Vagina (tissue), 2 donors: Measurements from ENCODE around the gene ADRM1. TPM values are rescaled to one million over a fixed set of nuclear protein-coding genes. Genes with fewer than 3 reads are reported as not detected.
A peak's percentile ranks its signal among the peaks of the same experiment; 100 is the strongest.

Experiments used
- DNase-seq, 2 donors: peaks; one replicate each; pipeline ENCODE4 v3.0.0-alpha.2; 2017; ENCODE audit errors: extremely low spot score in 2 of 2
- H3K27ac ChIP-seq: fragments of 200-600 bp; sonication (generic); one replicate; pipeline ENCODE4 v1.5.1; 2019
- H3K27me3 ChIP-seq: fragments of 200-600 bp; sonication (generic); one replicate; pipeline ENCODE4 v1.5.1; 2019
- H3K36me3 ChIP-seq, 2 donors: fragments of 200-600 bp; sonication (generic); one replicate each; pipeline ENCODE4 v1.5.1; 2017 to 2019
- H3K4me1 ChIP-seq: fragments of 200-600 bp; sonication (generic); one replicate; pipeline ENCODE4 v1.5.1; 2019
- H3K4me3 ChIP-seq, 2 donors: fragments of 200-600 bp; sonication (generic); 1 replicate in 1 of 2; 2 replicates in 1 of 2; pipeline ENCODE4 v1.5.1; 2016 to 2019
- H3K9me3 ChIP-seq: fragments of 200-600 bp; sonication (generic); one replicate; pipeline ENCODE4 v1.5.1; 2019
- POLR2A ChIP-seq, 2 donors: fragments of 450-650 bp; IDR thresholded peaks; one replicate each; pipeline ENCODE4 v1.6.1; 2017; ENCODE audit warnings: antibody characterized with exemption in 2 of 2, mild to moderate bottlenecking in 2 of 2, moderate library complexity in 2 of 2
- POLR2AphosphoS5 ChIP-seq, 2 donors: sonication (generic); formaldehyde crosslinking; IDR thresholded peaks; one replicate each; pipeline ENCODE4 v1.9.0; 2017; ENCODE audit warnings: antibody characterized with exemption in 2 of 2, mild to moderate bottlenecking in 2 of 2, low read depth in 1 of 2; ENCODE audit not compliant: insufficient read depth in 1 of 2
- intact Hi-C: fragments of 100-400 bp; cut with DNase I; formaldehyde crosslinking; loops from one replicate; pipeline ENCODE4 v1.15.1; 2023
- total RNA-seq: library from RNA; depleted of rRNA; stranded (reverse); fragments of >200 nt; gene quantifications from one replicate; pipeline ENCODE4 v1.2.3, GENCODE V29; 2016
- TF ChIP-seq, protein P1 (sequence below), 3 experiments: fragments of 450-650 bp in 2 of 3; fragments of 200-600 bp in 1 of 3; sonication (generic) in 1 of 3; IDR thresholded peaks; one replicate each; pipeline ENCODE4 v1.5.1; 2017 to 2019; ENCODE audit warnings: antibody characterized with exemption in 3 of 3, mild to moderate bottlenecking in 2 of 3, moderate library complexity in 2 of 3

ADRM1 gene
- total RNA-seq, 1 donor from 2014 or later = 110 TPM

DNA sequence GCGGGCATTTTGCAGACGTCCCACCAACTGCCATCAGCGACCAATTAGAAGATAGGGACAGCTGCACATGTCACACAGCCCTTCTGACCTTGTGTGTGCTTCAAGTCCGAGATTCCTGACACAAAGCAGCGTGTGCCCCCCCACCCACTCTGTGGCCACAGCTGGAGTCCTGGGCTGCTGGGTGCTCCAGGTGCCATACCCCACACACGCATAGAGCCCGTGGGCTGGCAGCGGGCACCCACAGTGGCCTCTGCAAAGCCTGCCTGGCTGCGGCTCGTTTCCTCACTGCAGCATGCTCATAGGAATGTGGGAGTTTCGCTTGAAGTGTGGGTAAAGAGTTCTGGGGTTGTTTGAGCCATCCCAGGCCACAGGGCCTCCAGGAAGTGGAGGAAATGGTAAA, 2.5 kb upstream of the ADRM1 start:
- H3K4me1 ChIP-seq = peaks cover 20% of the 10 kb centered on the region
- intact Hi-C loops = loop anchor here (5.0 to 10.0 kb wide), 2 partner anchors 87 to 494 kb away; partner anchors contain the start of genes MRGBP and RPS21
- no peak for DNase-seq
- H3K27ac ChIP-seq = no peak overlapping the region
- H3K9me3 ChIP-seq = no peaks in the 10 kb centered on the region
- TF ChIP-seq POLR2A (IDR thresholded peaks at IDR 0.05) = no peak
- TF ChIP-seq, protein P1, sequence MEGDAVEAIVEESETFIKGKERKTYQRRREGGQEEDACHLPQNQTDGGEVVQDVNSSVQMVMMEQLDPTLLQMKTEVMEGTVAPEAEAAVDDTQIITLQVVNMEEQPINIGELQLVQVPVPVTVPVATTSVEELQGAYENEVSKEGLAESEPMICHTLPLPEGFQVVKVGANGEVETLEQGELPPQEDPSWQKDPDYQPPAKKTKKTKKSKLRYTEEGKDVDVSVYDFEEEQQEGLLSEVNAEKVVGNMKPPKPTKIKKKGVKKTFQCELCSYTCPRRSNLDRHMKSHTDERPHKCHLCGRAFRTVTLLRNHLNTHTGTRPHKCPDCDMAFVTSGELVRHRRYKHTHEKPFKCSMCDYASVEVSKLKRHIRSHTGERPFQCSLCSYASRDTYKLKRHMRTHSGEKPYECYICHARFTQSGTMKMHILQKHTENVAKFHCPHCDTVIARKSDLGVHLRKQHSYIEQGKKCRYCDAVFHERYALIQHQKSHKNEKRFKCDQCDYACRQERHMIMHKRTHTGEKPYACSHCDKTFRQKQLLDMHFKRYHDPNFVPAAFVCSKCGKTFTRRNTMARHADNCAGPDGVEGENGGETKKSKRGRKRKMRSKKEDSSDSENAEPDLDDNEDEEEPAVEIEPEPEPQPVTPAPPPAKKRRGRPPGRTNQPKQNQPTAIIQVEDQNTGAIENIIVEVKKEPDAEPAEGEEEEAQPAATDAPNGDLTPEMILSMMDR (IDR thresholded peaks at IDR 0.05) = no peak
- no peaks in the 10 kb centered on the region for H3K27me3 ChIP-seq
- no peak overlapping the region for H3K4me3 ChIP-seq
- peaks cover 0 to 16% of the 10 kb centered on the region in 2 donors for H3K36me3 ChIP-seq

DNA sequence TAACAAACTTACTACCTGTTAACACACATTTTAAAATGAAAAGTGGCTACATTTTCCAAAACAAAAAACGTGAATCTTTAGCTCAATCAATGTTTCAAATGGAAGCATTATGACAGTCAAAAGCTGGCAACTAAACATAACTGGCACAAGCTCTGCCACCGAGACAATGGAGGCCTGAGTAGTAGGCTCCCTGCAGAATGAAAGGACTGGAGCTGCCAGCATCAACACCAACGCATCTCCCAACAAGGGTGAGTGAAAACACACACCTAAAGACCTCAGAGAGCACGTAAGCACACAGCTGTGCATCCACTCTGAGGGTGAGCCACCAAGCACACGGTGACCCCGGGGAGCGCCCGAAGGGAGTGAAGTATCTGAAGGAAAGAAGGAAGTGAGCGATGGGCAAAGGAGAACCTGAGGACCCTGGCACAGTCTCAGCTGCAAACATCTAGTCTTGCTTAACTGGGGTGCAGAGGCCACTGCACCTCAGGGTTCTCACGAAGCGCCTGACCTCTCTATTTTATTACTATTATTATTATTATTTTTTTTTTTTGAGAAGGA, 1.6 kb upstream of the ADRM1 start:
- Histone ChIP-seq H3K4me1 (peaks cover 29% of the 10 kb centered on the region), H3K27ac (peak overlapping the region; percentile 97), H3K9me3 (no peaks in the 10 kb centered on the region), H3K27me3 (no peaks in the 10 kb centered on the region), H3K4me3 (no peak overlapping the region), H3K36me3 (peaks cover 0 to 17% of the 10 kb centered on the region in 2 donors)
- DNase-seq = no peak
- no peak for TF ChIP-seq POLR2AphosphoS5 (IDR thresholded peaks at IDR 0.05; ENCODE audit: insufficient read depth in 1 of 2, low read depth in 1 of 2)
- TF ChIP-seq, protein P1 (IDR thresholded peaks at IDR 0.05) = no peak
- no peak for TF ChIP-seq POLR2A (IDR thresholded peaks at IDR 0.05)
- intact Hi-C loops = loop anchor here (5.0 to 10.0 kb wide), 2 partner anchors 86 to 494 kb away; partner anchors contain the start of genes MRGBP and RPS21

DNA sequence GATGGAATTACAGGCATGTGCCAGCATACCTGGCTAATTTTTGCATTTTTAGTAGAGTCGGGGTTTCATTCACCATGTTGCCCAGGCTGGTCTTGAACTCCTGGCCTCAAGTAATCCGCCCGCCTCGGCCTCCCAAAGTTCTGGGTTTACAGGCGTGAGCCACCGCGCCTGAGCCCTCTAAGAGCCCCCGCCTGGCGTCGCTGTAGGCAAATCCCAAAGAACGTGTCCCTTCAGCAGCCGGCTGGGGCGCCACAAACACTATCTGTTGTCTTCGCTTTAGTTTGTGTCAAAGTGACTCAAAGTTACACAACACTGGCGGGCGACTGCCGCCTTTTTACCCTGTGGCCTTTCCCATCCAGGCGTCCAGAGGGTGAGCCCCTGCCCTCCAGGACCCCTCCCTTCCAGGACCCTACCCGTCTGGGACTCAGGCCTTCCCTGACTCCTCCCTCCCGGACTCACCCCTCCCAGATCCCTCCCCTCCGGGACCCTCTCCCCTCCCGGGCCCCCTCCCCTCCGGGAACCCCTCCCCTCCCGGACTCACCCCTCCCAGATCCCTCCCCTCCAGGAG, 940 bp upstream of the ADRM1 start:
- Histone ChIP-seq H3K9me3 (no peaks in the 10 kb centered on the region), H3K4me3 (peak overlapping the region; percentile 85 to 98), H3K27ac (peak overlapping the region; percentile 97), H3K4me1 (peaks cover 35% of the 10 kb centered on the region), H3K27me3 (no peaks in the 10 kb centered on the region), H3K36me3 (peaks cover 0 to 17% of the 10 kb centered on the region in 2 donors)
- intact Hi-C loops = loop anchor here (5.0 to 10.0 kb wide), 2 partner anchors 85 to 493 kb away; partner anchors contain the start of genes MRGBP and RPS21
- DNase-seq = peak in 1 of 2 donors; percentile 97
- peak in 1 of 2 donors; percentile 10 for TF ChIP-seq POLR2A (IDR thresholded peaks at IDR 0.05)
- TF ChIP-seq POLR2AphosphoS5 (IDR thresholded peaks at IDR 0.05; ENCODE audit: insufficient read depth in 1 of 2, low read depth in 1 of 2) = peak; percentile 15 to 72
- TF ChIP-seq, protein P1 (IDR thresholded peaks at IDR 0.05) = peak; percentile 66 to 84 (median 69)

DNA sequence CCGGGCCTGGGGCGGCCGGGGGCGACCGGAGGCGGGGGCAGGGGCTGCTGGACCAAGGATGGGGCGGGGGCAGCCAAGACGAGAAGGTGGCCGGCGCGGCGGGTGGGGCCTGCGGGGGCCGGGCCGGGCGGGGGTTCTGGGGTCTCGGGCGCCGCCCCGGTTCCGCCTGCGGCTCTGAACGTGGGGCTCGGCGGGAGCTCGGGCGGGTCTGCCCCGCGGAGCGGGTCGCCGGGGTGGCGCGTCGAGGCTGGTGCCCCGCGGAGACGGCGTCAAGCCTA, 204 bp downstream of the ADRM1 start:
- DNase-seq = no peak
- Histone ChIP-seq H3K27ac (peak overlapping the region; percentile 97), H3K4me1 (peaks cover 41% of the 10 kb centered on the region), H3K4me3 (peak overlapping the region; percentile 85 to 98), H3K27me3 (no peaks in the 10 kb centered on the region), H3K36me3 (peaks cover 0 to 26% of the 10 kb centered on the region in 2 donors), H3K9me3 (no peaks in the 10 kb centered on the region)
- intact Hi-C loops = loop anchor here (5.0 to 10.0 kb wide), 2 partner anchors 84 to 492 kb away; partner anchors contain the start of genes MRGBP and RPS21
- TF ChIP-seq, protein P1 (IDR thresholded peaks at IDR 0.05) = no peak
- TF ChIP-seq POLR2A (IDR thresholded peaks at IDR 0.05) = no peak
- TF ChIP-seq POLR2AphosphoS5 (IDR thresholded peaks at IDR 0.05; ENCODE audit: insufficient read depth in 1 of 2, low read depth in 1 of 2) = no peak
